GM18867 (cell line): Measurements from ENCODE around the gene SNRK.
A peak's percentile ranks its signal among the peaks of the same experiment; 100 is the strongest.

Experiments
- ATAC-seq: cut with Tn5 transposase; IDR thresholded peaks from one replicate; pipeline ENCODE4 v1.9.1; 2021; ENCODE audit warnings: mild to moderate bottlenecking, moderate library complexity; ENCODE audit not compliant: unreplicated experiment

The SNRK gene

GRCh38 chr3:43270078-43270477 lies 16.3 kb upstream of the SNRK start:
- ATAC-seq = no peak

GRCh38 chr3:43273416-43273815 lies 12.9 kb upstream of the SNRK start:
- no peak for ATAC-seq

DNA sequence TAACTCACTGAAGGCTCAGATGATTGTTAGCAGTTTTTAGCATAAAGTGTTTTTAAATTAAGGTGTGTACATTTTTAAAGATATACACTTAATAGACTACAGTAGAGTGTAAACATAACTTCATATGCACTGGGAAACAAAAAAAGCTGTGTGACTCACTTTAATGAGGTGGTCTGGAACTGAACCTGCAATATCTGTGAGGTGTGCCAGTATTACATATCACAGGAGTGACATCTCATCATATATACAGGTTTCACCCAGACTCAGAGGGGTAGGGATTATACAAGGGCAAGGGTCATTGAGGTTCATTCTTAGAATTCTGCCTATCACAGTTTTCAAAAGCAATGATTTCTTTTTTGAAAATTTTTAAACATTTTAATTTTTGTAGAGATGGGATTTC lies 7.3 kb upstream of the SNRK start:
- no peak for ATAC-seq

- no peak for ATAC-seq
Measured at GRCh38 chr3:43279532-43279931, 6.8 kb upstream of the SNRK start.

- no peak for ATAC-seq
Measured at GRCh38 chr3:43281020-43281419, 5.3 kb upstream of the SNRK start.

- ATAC-seq = no peak
Measured at GRCh38 chr3:43284171-43284570, 2.2 kb upstream of the SNRK start.

- ATAC-seq = no peak
Measured at GRCh38 chr3:43285644-43286043, 696 bp upstream of the SNRK start.

- peak; percentile 35 for ATAC-seq
Measured at GRCh38 chr3:43286841-43287499, 630 bp downstream of the SNRK start.

DNA sequence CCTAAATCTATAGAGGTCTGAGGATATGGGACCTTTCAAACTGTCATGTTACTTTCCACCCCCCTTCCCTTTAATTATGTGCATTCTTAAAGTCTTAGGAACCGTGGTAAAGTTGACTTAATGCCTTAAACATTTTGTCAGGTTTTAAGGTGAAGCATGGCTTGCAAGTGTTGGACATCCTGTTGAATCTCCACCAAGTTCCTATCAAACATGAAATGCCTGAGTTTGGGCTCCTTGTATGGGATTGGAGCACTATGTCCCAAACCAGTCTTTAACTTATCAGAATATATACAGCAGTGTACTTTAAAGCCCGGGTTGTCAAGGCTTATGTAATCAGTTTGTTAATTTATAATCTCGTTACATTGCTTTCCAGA lies 1.1 kb downstream of the SNRK start:
- no peak for ATAC-seq

DNA sequence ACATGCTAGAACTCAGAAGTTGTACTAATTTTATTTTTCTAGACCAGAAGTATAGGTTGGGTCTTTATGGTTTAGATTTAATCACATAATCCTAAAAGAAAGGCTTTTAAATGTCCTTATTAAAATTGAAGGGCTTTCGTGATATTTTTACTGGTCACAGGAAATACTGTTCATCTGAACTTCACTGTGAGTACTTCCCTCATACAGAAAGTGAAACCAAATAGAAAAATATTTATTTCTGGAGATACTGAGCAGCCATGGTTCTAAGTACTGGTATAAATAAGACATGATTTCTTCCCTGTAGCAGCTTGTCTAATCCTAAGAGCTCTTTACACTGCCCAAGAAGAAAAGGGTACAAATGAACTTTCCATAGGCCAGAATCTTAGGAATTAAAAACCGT lies 2.0 kb downstream of the SNRK start:
- ATAC-seq = peak; percentile 49

GRCh38 chr3:43288850-43289249 lies 2.5 kb downstream of the SNRK start:
- ATAC-seq = no peak

DNA sequence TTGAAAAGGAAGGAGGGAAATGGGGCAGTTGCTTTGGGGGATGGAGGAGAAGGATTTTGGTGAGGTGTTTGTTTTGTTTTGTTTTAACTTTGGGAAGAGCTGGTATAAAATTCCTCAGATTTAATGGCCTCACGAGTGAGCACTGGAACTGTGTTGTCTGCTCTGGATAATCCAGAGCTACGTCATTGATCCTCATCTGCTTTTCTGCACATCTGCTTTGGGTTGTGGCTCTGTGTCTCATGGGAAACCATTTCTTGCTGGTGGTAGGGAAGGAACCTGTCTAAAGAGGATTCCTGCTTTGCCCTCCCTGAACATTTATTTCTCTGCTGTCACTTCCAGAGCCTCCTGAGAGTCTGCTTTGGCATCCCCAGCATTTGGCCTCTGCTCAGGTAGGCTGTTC lies 3.1 kb downstream of the SNRK start:
- no peak for ATAC-seq

DNA sequence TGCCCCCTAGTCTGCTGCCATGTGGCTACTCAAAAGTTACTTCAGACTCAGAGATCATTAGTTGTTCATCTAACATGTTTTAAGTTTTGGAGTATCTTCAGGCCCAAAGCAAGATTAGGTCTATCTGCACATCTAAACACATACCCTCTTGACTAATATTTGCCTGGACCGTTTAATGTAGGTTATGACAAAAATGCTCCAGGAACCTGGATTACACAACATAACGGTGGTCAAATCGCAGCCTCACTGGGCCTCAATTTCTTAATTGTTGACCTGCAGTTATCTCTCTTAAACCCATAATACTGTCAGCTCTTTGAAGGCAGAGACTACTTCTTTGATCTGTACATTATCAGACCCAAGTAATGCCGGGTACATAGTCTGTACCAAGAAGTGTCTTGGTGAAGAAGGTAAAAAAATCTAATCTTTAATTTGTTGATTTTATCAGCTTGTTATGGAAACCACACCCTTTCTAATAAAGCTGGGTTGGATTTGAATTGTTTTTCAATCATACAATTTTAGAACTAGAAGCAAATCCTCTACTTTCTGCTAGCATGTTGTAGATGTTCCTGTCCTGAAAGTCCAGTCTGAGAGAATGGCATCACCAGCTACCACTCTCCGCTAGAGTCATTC lies 3.6 kb downstream of the SNRK start:
- no peak for ATAC-seq

- ATAC-seq = no peak
Measured at GRCh38 chr3:43290956-43291355, 4.6 kb downstream of the SNRK start.

DNA sequence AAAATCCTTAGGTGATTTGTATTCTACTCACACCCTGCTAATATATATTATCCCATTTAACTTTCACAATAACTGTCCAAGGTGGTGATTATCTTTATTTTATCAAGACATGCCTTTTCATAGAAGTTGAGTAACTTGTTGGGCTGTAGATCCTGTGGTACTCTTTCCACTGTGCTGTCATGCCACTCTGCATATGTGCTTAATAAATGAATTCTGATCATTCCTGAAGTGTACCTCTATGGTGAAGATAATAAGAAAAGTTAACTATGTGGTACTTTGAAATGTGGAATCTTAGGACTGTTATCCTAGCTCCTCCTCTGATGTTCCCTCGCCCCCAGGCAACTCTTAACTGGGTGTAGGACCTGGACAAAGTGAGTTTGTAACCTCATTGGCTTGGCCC lies 5.2 kb downstream of the SNRK start:
- ATAC-seq = no peak

DNA sequence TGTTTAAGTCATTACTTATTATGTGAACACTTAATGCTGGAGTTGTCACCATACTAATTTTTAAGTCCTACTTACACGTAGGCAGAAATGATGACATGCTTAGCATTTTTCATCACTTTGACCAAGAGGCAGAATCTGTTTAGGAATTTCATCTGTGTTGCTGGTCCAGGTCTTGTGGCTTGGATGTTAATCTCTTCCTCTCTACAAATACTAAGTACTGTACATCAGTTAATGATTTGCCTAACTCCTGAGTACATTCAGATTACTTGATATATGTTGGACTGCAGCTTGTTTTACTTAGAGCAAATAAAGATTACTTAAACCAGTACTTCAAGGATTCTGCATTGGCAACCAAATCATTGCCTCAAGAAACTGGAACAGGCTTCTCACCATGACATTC lies 8.6 kb downstream of the SNRK start:
- ATAC-seq = no peak

GRCh38 chr3:43296565-43296964 lies 10.2 kb downstream of the SNRK start:
- ATAC-seq = peak; percentile 87

DNA sequence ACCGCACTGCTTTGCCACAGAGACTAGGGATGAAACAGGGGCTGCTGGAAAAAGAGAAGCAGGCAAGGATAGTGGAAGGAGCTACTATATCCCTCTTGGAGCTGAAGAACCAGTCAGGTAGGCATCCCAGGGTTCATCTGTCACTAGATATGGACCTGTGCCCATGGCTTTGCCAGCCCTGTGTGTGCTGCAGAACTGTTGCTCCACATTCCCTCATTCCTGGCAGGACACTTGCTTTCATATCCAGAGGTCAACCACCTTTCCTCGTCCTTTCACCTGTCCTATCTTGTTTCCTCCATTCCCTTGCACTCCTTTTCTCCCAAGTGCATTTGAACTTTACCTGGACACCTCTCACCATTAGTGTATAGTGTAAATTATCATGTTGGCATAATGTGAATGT lies 12.0 kb downstream of the SNRK start:
- ATAC-seq = no peak

DNA sequence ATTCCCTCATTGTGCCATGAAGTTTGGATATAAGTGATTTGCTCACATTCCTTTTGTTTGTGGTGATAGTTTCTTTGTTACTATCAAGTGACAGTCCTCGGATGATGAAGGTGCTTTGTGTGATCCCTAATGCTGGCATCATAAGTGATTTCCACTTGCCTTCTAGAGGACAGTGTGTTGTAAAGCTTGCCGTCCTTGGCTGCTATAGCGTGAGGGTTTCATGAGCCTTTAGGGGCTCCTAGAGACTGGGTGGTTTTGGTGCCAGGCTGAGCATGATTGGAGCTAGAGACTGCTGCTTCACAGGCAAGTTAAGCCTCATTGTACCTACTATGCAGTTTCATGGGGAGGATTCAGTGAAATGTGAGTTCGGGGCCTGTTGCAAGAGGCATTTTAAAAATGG lies 12.4 kb downstream of the SNRK start:
- no peak for ATAC-seq

DNA sequence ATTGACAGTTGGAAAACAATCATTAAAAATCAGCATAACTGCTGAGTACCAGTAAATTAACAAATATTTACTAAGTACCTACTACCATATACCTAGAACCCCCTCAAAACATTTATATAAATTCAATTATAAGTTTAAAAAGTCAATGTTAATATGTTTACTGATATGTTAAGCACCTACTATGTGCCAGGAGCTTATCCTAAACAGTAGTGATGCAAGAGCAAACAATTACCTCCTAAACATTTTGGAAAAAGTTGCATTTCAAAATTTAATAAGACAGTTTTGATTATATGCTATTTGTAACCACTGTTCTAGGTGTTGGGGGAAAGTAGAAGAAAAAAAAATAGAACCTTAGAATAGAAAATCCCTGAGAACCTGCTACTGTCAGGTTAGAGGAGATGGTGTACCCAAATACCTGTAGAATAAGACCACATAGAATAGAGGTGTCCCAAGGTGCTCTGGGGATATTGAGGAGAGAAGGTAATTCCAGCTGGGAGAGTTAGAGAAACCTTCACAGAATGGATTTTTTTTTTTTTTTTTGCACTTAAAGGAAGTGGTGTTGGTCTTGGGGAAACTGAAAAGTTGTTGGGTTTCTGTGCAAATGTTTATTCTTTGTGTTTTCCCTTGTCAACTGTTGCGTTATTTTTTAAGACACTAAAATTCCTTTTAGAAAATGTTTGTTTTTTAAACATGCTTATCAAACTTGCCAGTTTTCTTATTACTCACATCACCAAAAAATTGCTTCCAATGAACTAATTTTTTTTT lies 16.0 kb downstream of the SNRK start:
- ATAC-seq = no peak

GRCh38 chr3:43304126-43304525 lies 17.8 kb downstream of the SNRK start:
- ATAC-seq = no peak

DNA sequence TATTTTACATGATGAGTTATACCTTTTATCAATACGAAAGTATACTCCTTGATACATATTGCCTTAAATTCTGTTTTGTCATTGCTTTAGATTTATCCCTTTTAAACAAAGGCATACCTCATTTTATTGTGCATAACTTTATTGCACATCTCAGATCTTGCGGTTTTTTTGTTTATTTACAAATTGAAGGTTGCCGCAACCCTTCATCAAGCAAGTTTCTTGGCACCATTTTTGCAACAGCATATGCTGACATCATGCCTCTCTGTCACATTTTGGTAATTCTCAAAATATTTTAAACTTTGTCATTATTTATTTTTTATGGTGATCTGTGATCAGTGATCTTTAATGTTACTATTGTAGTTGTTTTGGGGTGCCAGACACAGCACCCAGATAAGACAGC lies 20.9 kb downstream of the SNRK start:
- no peak for ATAC-seq
